ENCODE measurements around the gene ANKRD63.

ANKRD63 gene

GRCh38 chr15:40317580-40317979, 34.7 kb upstream of the ANKRD63 start:
- ATAC-seq (ENCODE audit: low read depth) (no peak), DNase-seq (ENCODE audit: low spot score) (no peak)
- no peak for TF ChIP-seq CTCF (IDR thresholded peaks at IDR 0.05; ENCODE audit: poor library complexity, severe bottlenecking)
- Histone ChIP-seq H3K4me3 (ENCODE audit: severe bottlenecking) (no peak overlapping the region), H3K27ac (ENCODE audit: poor library complexity, severe bottlenecking) (no peak overlapping the region), H3K4me1 (ENCODE audit: insufficient read depth, poor library complexity, severe bottlenecking) (peaks cover 23% of the 10 kb centered on the region), H3K27me3 (ENCODE audit: insufficient read depth, poor library complexity, severe bottlenecking) (no peaks in the 10 kb centered on the region), H3K9me3 (ENCODE audit: severe bottlenecking) (no peaks in the 10 kb centered on the region), H3K36me3 (ENCODE audit: low read depth) (no peaks in the 10 kb centered on the region)

GRCh38 chr15:40316931-40317330, 34.1 kb upstream of the ANKRD63 start:
- ATAC-seq (ENCODE audit: low read depth) (no peak), DNase-seq (ENCODE audit: low spot score) (peak; percentile 8)
- H3K36me3 ChIP-seq (ENCODE audit: low read depth) = no peaks in the 10 kb centered on the region
- H3K27ac ChIP-seq (ENCODE audit: poor library complexity, severe bottlenecking) = no peak overlapping the region
- H3K27me3 ChIP-seq (ENCODE audit: insufficient read depth, poor library complexity, severe bottlenecking) = no peaks in the 10 kb centered on the region
- TF ChIP-seq CTCF (IDR thresholded peaks at IDR 0.05; ENCODE audit: poor library complexity, severe bottlenecking) = no peak
- H3K4me3 ChIP-seq (ENCODE audit: severe bottlenecking) = no peak overlapping the region
- no peaks in the 10 kb centered on the region for H3K9me3 ChIP-seq (ENCODE audit: severe bottlenecking)
- H3K4me1 ChIP-seq (ENCODE audit: insufficient read depth, poor library complexity, severe bottlenecking) = peaks cover 23% of the 10 kb centered on the region

- Histone ChIP-seq H3K4me1 (ENCODE audit: insufficient read depth, poor library complexity, severe bottlenecking) (peaks cover 23% of the 10 kb centered on the region), H3K4me3 (ENCODE audit: severe bottlenecking) (no peak overlapping the region), H3K27ac (ENCODE audit: poor library complexity, severe bottlenecking) (peak overlapping the region; percentile 64), H3K27me3 (ENCODE audit: insufficient read depth, poor library complexity, severe bottlenecking) (no peaks in the 10 kb centered on the region), H3K36me3 (ENCODE audit: low read depth) (no peaks in the 10 kb centered on the region), H3K9me3 (ENCODE audit: severe bottlenecking) (no peaks in the 10 kb centered on the region)
- peak; percentile 81 for ATAC-seq (ENCODE audit: low read depth)
- peak; percentile 70 for DNase-seq (ENCODE audit: low spot score)
- TF ChIP-seq CTCF (IDR thresholded peaks at IDR 0.05; ENCODE audit: poor library complexity, severe bottlenecking) = no peak
Observed at GRCh38 chr15:40314723-40315276, 31.9 kb upstream of the ANKRD63 start.

GRCh38 chr15:40313531-40314398, 30.9 kb upstream of the ANKRD63 start:
- Histone ChIP-seq H3K27ac (ENCODE audit: poor library complexity, severe bottlenecking) (peak overlapping the region; percentile 64), H3K36me3 (ENCODE audit: low read depth) (no peaks in the 10 kb centered on the region), H3K9me3 (ENCODE audit: severe bottlenecking) (no peaks in the 10 kb centered on the region), H3K27me3 (ENCODE audit: insufficient read depth, poor library complexity, severe bottlenecking) (no peaks in the 10 kb centered on the region), H3K4me3 (ENCODE audit: severe bottlenecking) (no peak overlapping the region), H3K4me1 (ENCODE audit: insufficient read depth, poor library complexity, severe bottlenecking) (peaks cover 23% of the 10 kb centered on the region)
- DNase-seq (ENCODE audit: low spot score) (peak; percentile 96), ATAC-seq (ENCODE audit: low read depth) (peak; percentile 80)
- TF ChIP-seq CTCF (IDR thresholded peaks at IDR 0.05; ENCODE audit: poor library complexity, severe bottlenecking) = no peak
